Renal cortical epithelial cell (primary cell): ENCODE results near the gene NR2C2. TPM values are rescaled to one million over a fixed set of nuclear protein-coding genes. Genes with fewer than 3 reads are reported as not detected.

Experiments
- total RNA-seq: library from RNA; depleted of rRNA; stranded (reverse); fragments of >200 nt; gene quantifications from 2 replicates; pipeline ENCODE4 v1.2.3, GENCODE V29; 2014

NR2C2 gene
- total RNA-seq, 1 donor from 2014 or later: 42.2 TPM

Other genes with a start within 250 kb of the NR2C2 start
- 0.30 and 3.3 TPM in 2 replicates for gene FGD5, start 128.6 kb upstream of the NR2C2 start, total RNA-seq
- 13.2 and 31.0 TPM in 2 replicates for gene MRPS25, start 117.7 kb downstream of the NR2C2 start, total RNA-seq
- gene RBSN, start 151.6 kb downstream of the NR2C2 start, total RNA-seq: 14.1 and 24.7 TPM in 2 replicates